NCI-H446 treated with DMSO at 0.1 percent for 48 hours (cell line): ENCODE data around the gene UBALD2.
A peak's percentile ranks its signal among the peaks of the same experiment; 100 is the strongest.
"Not testable (repeated sequence)": the region's sequence is repeated elsewhere in the genome, so short reads cannot be mapped to it uniquely, and the experiment has no call there.

Source experiments
- DNase-seq: peaks from one replicate; lab custom pipeline; 2025; lab: John Stamatoyannopoulos, UW

Gene UBALD2

DNA sequence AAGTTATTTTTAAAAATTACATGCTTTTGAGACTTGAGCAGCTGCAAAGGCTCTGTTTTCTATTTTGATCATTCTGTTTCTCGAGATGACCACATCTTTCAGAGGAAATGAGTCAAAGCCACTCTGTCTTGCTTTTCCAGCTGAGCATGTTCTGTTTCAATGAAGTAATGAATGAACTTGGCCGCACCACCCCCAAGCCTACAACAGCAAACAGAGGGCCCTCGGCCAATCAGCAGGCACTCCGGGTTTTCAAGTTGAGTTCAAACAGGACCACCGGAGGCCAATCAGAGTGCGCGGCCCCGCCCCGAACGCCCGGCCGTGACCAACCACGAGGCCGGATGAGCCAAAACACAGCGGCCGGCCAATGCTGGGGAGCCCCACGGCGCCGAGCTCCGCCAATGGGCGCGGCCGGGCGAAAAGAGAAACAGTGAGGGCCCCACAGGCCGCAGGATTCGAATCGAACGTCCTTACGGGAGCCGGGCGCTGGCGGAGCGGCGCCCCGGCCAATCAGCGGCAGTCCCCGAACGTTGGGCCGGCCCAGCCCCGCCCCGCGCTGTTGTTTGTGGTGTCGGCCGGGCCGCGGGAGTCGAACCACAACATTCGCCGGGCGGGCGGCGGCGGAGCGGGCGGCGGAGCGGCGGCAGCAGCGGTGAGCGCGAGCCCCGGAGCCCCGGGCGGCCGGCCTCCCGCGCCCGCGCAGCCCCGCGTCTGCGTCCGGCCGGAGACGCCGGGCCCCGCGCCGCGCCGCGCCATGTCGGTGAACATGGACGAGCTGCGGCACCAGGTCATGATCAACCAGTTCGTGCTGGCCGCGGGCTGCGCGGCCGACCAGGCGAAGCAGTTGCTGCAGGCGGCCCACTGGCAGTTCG lies at the start of gene UBALD2:
Gene UBALD2, plus strand, starts transcription at position 594 of the 869 bp plus-strand sequence. Its CDS starts 158 bp downstream, at position 752.
- peak; percentile 98 for DNase-seq

DNA sequence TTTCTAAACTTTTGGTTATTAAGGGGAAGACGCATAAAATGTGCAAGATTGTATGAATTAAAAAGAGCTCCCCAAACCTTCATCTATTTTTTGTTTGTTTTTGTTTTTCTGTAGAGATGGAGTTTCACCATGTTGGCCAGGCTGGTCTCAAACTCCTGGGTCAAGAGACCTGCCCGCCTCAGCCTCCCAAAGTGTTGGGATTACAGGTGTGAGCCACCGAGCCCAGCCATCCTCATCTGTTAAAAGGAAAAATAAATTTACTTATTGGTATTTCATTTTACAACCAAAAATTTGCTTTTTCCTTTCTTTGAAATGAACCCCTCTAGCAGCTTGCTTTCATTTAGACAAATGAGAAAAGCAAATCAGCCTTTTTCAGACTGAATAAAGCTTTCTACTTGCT lies 48.1 kb upstream of the UBALD2 start:
- DNase-seq: no peak

DNA sequence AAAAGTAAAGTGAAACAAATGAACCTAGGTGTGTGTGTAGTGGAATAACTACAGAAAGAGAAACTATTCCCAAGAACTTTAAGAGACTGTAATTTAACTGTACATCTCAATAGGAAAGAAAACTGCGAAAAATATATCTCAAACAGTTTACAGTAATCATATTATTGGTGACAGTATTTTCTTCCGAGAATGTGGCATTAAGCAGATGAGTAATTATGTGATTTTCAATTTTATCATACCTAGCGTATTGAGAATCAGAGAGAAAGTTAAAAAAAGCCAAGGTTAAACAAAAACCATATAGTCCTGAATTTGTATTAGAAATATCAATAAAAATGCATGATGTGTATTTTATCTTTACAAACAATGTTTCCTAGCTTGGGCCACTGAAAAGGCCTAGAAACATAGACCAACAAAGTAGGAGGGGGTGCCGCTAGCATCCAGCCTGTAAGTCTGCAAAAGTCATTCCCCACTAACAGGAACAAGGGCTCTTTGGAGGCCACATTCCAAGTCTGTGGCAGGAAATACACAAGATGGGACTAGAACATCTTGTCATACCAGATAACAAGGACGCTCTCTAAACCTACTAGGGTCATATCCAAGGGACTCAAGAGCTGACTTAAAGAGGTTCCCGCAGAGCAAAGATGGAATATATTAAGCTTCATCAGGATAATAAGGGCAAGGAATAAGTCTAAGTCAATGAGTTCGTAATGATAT lies 45.3 kb upstream of the UBALD2 start:
- no peak for DNase-seq

DNA sequence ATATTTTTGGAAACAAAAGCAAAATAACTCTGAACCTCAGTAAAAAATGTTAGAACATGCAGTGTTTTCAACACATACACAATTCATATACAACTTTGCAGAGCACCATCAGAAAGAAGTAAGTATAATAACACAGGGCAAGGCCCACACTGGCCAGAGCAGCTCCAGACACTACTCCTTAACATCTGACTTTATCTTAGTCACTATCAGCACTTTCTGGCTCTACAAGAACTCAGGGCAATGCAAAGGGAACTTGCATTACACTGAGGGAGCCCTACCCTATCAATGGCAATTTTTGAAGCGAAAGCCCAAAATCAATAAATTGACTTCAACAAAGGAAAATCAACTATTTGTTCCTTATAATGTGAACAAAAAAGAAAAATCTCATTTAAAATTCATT lies 41.3 kb upstream of the UBALD2 start:
- no peak for DNase-seq

DNA sequence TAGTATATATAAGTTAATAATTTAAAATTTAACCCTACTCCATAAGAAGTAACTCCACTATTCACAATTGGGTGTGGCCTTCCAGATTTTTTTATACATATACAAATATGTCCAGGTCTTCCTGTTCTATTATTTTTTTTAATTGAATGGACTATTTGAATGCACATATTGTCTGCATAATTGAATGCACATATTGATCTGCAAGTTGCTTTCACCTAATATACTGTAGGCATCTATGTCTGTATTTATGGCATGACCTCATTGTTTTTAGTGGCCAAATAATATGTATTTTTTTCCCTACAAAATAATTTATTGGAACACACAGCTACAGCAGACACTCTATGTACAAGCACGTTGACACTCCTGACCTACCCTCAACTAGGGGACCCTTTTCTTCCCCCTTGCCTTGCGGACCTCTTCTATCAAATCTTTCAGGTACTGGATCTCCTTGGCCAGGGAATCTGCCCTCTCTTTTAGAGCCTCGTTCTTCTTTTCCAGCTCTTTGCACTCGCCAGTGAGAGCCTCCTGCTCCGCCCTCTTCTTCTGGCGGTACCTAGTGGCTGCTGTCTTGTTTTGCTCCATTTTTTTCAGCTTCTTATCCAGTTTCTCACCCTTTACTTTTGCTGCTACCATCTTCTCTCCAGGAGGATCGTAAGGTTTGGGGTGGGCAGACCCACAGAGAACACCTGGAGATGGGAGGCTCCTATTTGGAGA lies 39.6 kb upstream of the UBALD2 start:
- not testable (repeated sequence) for DNase-seq

DNA sequence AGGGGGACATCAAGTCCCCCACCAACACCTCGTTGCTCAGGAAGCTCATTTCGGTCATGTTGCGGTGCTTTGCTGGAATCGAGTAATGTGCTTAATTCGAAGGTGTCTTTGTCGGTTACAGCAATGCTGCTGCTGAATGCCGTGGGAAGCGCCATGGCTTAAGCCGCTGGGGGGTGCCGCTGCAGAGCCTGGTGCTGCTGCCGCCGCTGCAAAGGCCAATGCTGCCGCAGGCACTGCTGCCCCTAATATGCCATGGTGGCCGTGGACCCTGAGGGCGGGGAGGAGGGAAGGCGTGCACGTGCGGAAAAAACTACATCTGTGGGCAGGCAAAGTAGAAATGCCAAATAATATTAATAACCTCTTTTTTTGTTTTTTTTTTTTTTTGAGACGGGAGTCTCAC lies 38.4 kb upstream of the UBALD2 start:
- not testable (repeated sequence) for DNase-seq

DNA sequence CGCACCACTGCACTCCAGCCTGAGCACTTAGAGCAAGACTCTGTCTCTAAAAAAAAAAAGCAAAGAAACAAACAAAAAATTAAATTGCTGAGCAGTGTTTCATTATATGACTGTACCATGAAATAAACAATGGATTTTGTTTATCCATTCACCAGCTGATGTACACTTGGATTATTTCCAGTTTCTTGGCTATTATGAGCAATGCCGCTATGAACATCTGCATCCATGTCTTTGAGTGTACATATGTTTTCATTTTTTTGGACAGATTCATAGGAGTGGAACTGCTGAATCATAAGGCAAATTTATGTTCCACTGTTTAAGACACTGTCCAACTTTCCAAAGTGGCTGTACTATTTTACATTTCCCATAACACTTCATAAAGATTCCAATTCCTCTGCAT lies 32.8 kb upstream of the UBALD2 start:
- peak; percentile 24 for DNase-seq

DNA sequence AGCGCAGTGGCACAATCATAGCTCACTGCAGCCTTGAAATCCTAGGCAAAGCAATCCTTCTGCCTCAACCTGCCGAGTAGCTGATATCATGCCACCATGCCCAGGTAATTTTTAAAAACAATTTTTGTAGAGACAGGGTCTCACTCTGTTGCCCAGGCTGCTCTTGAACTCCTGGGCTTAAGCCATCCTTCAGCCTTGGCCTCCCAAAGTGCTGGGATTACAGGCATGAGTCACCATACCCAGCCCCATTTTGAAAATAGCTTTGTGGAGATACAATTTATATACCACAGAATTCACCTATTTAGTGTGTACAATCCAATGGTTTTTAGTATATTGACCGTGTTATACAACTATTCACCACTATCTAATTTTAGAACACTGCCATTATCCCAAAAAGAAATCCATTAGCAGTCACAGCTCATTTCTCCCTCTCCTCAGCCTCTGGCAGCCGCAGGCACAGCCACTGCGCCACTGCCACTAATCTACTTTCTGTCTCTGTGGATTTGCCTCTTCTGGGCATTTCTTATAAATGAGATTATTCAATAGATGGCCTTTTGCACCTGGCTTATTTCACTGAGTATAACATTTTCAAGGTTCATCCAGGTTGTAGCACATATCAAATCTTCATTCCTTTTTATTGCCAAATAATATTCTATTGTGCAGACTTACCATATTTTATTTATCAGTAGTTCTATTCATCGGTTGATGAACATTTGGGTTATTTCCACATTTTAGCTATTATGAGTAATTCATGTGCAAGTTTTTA lies 31.4 kb upstream of the UBALD2 start:
- no peak for DNase-seq

DNA sequence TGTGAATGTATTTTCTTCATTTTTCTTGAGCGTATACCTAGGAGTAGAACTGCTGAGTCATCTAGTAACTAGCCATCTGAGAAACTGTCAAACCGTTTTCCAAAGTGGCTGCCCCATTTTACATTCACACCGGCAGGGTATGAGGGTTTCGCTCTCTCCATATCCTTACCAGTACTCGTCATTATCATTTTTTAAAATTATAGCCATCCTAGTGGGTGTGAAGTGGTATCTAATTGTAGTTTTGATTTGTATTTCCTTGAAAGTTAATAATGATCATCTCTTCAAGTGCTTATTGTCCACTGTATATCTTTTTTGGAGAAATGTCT lies 30.8 kb upstream of the UBALD2 start:
- no peak for DNase-seq

DNA sequence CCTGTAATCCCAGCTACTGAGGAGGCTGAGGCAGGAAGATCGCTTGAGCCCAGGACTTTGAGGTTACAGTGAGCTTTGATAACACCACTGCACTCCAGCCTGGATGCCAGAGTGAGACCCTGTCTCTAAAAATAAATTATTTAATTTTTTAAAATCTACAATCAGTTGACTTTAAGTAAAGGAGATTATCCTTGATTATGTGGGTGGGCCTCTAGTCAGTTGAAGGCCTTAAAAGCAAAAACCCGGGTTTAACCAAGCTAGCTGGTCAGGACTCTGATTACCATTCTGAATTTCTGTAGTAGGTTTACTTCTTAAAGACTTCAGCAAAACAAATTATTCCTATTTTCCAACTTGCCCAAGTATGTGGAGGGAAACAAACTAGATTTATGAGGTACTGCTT lies 29.3 kb upstream of the UBALD2 start:
- DNase-seq: no peak

DNA sequence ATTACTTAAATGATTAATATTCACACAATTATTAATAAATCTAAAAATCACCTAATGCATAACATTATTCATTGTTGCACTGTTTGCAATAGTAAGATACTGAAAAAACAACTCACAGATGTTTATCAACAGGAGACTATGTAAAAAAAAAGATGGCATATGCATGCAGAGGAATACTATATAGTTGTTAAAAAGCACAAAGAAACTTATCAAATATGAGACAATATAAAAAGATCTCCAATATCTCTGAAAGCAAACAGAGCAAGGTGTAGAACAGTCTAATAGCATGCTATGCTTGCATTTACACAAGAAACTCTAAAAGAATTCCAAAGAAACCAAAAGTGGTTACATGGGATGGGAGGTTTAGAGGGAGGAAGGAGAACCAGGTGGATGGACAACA lies 28.5 kb upstream of the UBALD2 start:
- no peak for DNase-seq

DNA sequence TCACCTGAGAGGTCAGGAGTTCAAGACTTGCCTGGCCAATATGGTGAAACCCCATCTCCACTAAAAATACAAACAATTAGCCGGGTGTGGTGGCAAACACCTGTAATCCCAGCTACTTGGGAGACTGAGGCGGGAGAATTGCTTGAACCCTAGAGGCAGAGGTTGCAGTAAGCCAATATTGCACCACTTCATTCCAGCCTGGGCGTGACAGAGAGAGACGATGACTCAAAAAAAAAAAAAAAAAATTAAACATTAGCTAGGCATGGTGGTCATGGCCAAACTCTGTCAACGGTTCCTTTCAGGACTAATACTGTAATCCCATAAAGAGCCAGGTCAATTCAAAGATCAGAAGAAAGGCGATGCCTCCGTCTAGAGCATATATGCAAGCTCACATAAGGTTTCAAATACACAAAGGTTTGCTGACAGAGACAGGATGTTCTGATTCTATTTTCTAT lies 27.3 kb upstream of the UBALD2 start:
- DNase-seq: no peak

DNA sequence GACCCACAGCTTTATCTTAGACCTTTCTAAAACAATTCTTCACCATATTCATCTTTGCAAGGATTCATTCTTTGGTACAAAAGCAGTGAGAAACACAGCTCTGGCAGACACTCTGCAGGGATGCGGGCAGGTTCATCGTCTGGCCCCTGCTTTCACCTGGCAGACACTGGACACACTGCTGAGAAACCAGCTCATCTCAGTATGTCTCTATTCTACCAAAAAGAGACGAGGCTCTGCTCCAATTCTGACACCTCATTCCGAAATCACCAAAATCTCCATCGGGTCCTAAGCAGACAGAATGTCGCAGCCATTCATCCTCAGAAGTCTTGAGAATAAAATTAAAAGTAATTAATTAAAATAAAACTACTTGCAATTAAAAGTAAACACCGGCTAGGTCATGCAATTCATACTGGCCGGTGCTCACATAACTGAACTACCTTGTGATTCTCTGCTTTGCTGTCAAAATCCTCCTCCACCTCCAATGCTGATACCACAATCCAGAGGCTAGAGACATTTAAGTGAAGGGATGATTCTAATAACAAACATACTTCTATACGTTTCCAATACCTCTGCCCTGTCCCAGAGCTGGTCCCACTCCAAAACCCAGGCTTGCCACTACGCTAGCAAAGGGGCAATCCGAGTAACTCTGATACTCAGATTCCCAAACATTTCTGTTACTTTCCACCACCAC lies 26.2 kb upstream of the UBALD2 start:
- DNase-seq: no peak

DNA sequence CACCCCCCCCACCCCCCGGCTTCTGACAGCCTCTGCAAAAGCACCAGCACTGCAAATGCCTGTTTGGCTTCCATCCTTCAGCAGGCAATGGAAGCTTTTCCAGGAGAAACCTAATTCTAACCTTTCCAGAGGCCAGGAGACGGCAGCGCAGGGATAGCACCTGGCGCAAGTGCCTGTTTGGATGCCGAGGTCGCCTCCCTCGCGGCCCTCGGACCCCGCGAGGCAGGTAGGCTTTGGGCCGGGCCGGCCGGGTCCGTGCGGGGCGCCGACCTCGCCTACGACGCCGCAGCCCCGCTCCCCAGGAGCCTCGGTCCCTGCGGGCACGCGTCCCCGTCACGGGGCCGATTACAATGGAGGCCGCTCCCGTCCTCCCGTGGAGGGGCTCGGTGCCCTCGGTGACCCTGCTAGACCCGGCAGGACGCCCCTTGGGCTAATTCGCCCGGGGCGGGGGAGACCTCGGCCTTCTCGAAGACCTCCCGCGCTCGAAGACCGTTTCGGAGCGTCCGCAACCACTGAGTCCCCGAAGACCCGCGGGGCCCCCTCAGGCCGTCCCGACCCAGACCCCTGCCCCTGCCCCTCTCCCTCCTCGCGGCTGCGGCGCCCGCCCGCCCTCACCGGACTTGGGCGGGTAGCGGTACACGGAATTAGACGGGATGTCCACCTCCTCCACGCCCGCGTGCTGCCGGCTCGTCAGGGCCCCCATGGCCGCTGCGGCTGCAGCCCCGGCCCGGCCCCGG lies 25.4 kb upstream of the UBALD2 start:
- DNase-seq: no peak

DNA sequence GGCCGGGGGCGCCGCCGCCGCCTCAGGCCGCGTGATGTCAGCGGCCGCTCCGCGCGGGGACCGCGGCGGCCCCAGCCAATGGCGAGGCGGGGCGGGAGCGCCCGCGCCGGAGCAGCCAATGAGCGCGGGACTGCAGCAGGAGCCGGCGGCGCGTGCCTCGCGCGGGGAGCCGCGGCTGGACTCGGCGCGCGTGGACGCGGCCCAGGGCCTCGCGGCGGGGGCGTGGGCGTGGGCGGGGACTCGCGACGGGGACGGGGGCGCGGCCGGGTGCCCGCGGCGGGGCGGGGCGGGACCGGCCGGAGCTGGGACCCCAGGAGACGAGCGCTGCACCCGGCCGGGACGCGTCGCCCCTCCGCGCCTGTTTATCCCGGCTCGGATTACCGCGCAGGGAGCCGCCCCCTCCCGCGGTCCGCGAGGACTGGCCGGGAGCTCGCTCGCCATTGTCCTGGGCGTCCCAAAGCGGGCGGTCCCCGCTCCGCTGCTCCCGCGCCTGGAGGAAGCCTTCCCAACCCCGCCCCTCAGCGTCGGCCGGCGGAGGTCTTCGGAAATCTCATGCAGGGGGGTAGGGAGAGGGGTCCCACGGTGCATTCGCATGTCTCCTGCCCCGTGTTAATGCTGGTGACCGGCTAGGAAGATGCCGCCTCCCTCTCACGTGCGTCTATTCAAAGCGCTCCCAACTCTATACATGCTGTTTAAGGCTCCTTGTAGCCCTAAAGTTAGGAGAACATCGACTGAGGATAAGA lies 24.5 kb upstream of the UBALD2 start, which contains the start of gene RNF157:
Gene RNF157, minus strand, starts transcription at position 33 of the 743 bp plus-strand sequence. CDS start 253 bp downstream, outside the sequence.
- peak; percentile 37 for DNase-seq

DNA sequence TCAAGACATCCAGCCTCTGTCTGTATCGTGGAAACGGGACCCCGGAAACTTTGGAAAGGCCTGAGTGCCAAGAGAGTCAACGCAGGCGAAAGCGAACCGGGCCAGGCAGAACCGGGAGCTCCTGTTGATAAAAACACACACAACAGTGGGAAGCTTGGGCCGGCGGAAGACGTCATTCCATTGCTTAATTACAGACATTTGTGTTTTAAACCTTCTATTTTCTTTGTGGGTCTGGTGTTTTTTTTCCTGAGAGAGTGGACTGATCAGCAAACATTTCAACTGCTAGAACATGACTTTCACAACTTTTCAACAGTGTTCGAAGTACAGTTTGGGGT lies 24.0 kb upstream of the UBALD2 start:
- no peak for DNase-seq

DNA sequence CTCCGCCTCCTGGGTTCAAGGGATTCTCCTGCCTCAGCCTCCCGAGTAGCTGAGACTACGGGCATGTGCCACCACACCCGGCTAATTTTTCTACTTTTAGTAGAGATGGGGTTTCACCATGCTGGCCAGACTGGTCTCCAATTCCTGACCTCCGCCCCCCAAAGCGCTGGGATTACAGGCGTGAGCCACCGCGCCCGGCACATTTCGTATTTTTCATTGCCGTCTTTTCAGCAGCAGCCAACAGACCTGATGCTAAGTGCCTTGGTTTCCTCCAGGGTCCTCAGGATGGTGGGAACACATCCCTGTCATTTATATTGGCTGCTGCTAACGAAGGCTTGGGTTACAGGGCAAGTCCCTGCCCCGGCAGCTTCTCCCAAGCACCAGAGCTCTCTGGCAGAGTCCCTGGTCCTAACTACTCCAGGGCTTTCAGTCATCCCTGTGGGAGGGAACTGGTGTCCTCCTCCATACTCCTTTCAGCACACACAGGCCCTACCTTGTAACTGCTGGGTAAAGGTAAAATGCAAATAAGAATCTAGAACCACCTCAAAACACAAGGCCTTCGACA lies 23.4 kb upstream of the UBALD2 start:
- no peak for DNase-seq

DNA sequence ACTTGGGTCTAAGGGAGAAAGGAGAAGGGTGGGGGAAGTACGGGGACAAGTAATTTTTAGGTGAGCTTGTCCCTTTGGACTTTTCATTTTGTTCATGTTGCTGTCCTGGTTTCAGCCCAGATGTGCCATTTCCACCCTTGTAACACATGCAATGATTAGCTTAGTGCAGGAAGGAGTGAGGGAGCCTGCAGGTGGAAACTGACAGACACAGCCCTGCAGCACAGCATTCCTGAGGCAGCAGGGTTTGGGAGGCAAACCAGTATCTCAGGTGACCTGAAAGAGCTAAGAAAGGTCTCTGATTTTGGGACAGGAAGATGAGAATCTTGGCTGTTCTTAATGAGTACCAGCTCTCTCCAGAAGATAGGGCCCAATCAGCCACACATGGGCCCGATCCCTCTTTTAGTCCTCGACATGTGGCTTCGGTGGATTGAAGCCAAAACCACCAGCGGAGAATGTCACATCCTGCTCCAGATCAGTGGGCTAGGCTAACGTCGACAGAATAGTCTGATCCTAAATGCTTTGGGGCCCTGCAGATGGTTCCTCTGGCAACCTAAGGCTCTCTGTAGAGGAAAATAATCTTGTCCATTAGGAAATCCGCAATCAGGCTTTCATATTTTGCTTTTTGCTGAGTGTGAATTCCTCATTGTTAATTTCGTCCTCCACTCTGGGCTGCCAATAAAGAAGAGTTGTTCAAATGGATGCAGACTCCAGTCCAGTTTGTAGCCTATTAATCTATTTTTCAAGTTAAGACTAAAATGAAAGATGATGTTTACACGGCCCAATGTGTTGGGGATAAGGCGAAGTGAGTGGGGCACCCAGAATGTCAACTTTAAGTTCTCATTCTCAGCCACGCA lies 21.1 kb upstream of the UBALD2 start:
- no peak for DNase-seq

DNA sequence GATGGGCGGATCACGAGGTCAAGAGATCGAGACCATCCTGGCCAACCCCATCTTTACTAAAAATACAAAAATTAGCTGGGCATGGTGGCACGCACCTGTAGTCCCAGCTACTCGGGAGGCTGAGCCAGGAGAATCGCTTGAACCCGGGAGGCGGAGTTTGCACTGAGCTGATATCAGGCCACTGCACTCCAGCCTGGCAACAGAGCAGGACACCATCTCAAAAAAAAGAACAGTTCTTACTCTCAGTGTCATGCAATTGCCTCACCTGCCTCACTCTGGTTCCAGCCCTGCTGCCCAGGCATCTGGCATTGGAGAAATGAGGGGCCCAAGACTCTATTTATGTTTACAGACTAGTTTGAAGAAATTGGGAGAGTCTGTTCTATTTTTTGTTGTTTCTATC lies 20.4 kb upstream of the UBALD2 start:
- DNase-seq: not testable (repeated sequence)
